Activated T-cell treated with anti-CD3 and anti-CD28 coated beads, Interleukin-2, amount 50 U/mL, for 72 hours (primary cell): Measurements from ENCODE around the gene MYLK. TPM values are rescaled to one million over a fixed set of nuclear protein-coding genes. Genes with fewer than 3 reads are reported as not detected.
A peak's percentile ranks its signal among the peaks of the same experiment; 100 is the strongest.
"Not testable (repeated sequence)": the region's sequence is repeated elsewhere in the genome, so short reads cannot be mapped to it uniquely, and the experiment has no call there.

Source experiments
- ATAC-seq, 2 donors: fragments of 150-1000 bp; cut with Tn5 transposase; replicated peaks in 1 of 2; 2 replicates each; pipeline ENCODE4 v1.10.0; 2021; ENCODE audit warnings: moderate library complexity in 2 of 2, mild to moderate bottlenecking in 1 of 2
- DNase-seq, 2 donors: peaks; one replicate each; pipeline ENCODE4 v3.0.0; 2021 to 2022; ENCODE audit warnings: mixed read lengths in 1 of 2
- H3K27ac Mint-ChIP-seq: one replicate; pipeline ENCODE4 v1.8.0; 2022; ENCODE audit warnings: mild to moderate bottlenecking, moderate library complexity, mixed read lengths
- H3K27me3 Mint-ChIP-seq: one replicate; pipeline ENCODE4 v1.8.0; 2022; ENCODE audit warnings: low read depth, mixed read lengths
- H3K36me3 Mint-ChIP-seq, 2 donors: one replicate each; pipeline ENCODE4 v1.8.0; 2022; ENCODE audit warnings: mixed read lengths in 2 of 2, mild to moderate bottlenecking in 1 of 2; ENCODE audit not compliant: insufficient read depth in 2 of 2
- H3K4me1 Mint-ChIP-seq: one replicate; pipeline ENCODE4 v1.8.0; 2022; ENCODE audit warnings: low read depth, mixed read lengths
- H3K4me3 Mint-ChIP-seq, 2 donors: one replicate each; pipeline ENCODE4 v1.8.0; 2022; ENCODE audit warnings: mild to moderate bottlenecking in 2 of 2, mixed read lengths in 2 of 2, moderate library complexity in 2 of 2
- H3K9me3 Mint-ChIP-seq, 2 donors: one replicate each; pipeline ENCODE4 v1.8.0; 2022; ENCODE audit warnings: mixed read lengths in 2 of 2
- total RNA-seq, 2 donors: library from RNA; stranded (reverse); gene quantifications; one replicate each; pipeline ENCODE4 v1.2.3, GENCODE V29; 2022

Gene MYLK
- total RNA-seq, 2 donors from 2014 or later: not detected

DNA sequence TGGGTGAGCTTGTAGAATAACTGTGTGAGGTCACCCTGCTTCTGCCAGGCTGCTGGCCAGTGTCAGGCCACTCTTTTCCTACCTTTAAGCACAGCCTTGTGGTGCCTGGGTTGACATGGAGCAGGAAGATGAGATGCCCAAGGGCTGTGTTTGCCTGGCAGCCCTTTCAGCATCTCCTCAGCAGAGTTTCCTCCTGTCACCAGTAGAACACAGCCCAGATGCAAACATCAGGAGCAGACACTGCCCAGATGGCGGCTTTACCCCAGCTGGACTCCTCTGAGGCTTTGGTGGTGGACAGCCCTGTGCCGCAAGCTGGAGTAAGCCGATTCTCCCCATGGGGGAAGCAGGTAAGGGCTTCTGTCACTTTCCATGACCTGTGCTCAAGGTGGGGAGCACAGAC is 180.5 kb downstream of the MYLK start:
- H3K9me3 Mint-ChIP-seq, DNase-seq, H3K36me3 Mint-ChIP-seq, ATAC-seq, H3K27me3 Mint-ChIP-seq, H3K4me1 Mint-ChIP-seq, H3K4me3 Mint-ChIP-seq, H3K27ac Mint-ChIP-seq: not testable (repeated sequence)

DNA sequence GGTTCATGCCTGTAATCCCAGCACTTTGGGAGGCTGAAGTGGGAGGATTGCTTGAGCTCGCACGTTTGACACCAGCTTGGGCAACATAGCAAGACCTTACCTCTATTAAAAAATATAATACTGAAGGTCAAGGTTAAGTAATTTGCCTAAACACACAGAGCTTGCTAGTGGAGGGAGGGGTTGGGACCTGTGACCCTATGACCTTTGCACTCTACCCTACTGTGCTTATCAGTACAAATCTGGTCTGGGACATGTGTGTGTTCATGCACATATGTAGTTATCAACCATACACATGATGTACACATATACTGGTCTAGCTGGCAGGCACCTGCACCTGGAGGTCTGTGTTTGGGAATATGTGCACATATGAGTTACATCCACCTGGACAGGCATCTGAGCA is 181.4 kb downstream of the MYLK start:
- Mint-ChIP-seq H3K27ac (no peak overlapping the region), H3K4me3 (no peak overlapping the region), H3K4me1 (no peaks in the 10 kb centered on the region), H3K9me3 (no peaks in the 10 kb centered on the region), H3K27me3 (no peaks in the 10 kb centered on the region), H3K36me3 (no peaks in the 10 kb centered on the region)
- ATAC-seq (no peak), DNase-seq (no peak)

DNA sequence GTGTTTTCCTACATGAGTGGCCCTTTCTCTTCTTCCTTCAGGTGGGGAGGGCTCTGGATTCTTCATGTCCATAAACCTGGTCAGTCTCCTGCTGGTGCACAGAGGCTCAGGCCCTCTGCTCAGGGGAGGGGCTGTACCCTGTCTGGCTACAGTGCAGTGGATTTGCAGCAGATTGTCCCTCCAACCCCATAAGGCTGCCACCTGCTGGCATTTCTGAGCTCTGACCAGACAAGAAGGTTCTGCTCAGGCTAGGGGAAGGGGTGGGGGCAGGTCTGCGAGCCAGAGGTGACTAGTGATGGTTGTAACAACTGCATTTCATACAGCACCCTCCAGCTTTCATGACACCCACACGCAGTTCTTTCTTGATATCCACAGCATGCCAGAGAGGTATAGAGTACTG is 182.1 kb downstream of the MYLK start:
- DNase-seq (peak; percentile 23 to 31), ATAC-seq (peak; percentile 40 to 53)
- H3K4me1 Mint-ChIP-seq, H3K36me3 Mint-ChIP-seq, H3K27ac Mint-ChIP-seq, H3K27me3 Mint-ChIP-seq, H3K4me3 Mint-ChIP-seq, H3K9me3 Mint-ChIP-seq: not testable (repeated sequence)

DNA sequence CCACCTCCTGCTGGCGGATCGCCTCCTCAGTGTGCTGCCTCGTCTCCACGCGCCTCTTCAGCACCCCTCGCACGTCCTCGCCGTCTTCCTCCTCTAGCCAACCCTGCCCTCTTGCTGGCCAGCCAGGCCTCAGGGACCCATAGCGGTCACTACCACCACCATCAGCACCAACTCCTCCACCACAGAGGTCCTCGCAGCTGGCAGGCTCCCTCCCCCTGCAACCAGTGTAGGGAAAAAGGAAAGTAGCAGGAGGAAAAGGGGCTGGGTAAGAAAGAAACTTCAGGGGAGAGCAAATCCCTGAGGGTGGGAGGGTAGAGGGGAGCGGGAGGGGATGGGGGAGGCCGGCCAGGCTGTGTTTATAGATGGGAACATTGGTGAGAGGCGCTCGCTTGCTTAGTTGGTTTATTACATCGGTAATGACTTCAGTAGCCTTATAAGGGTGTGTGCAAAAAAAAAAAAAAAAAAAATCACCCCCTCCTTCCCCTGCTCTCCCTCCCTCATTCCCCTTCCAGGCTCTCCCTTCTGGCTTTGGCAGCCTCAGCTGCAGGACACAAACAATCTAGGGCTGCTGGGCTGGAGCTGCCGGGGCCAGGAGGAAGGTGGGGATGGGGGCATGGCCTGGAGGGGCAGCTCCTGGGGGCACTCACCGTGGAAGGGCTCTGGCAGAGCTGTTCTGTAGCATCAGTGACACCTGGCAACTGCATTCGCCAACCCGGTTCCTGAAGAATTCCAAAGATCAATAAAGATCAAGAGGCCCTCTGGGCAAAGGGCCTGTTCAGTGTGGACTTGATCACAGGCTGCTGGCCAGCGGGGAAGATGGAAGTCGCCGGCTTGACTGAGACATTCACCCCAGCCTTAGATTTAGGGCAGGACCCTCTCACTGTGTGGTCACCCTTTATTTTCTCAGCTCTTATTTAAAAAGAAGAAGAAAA is 183.1 kb downstream of the MYLK start:
- Mint-ChIP-seq H3K4me1 (no peaks in the 10 kb centered on the region), H3K27me3 (no peaks in the 10 kb centered on the region), H3K9me3 (no peaks in the 10 kb centered on the region), H3K27ac (no peak overlapping the region), H3K4me3 (no peak overlapping the region), H3K36me3 (no peaks in the 10 kb centered on the region)
- no peak for DNase-seq
- no peak for ATAC-seq

- DNase-seq (no peak), ATAC-seq (no peak)
- Mint-ChIP-seq H3K4me1 (no peaks in the 10 kb centered on the region), H3K27me3 (no peaks in the 10 kb centered on the region), H3K27ac (no peak overlapping the region), H3K4me3 (no peak overlapping the region), H3K36me3 (no peaks in the 10 kb centered on the region), H3K9me3 (no peaks in the 10 kb centered on the region)
Observed at GRCh38 chr3:123698813-123699212, 185.3 kb downstream of the MYLK start.

DNA sequence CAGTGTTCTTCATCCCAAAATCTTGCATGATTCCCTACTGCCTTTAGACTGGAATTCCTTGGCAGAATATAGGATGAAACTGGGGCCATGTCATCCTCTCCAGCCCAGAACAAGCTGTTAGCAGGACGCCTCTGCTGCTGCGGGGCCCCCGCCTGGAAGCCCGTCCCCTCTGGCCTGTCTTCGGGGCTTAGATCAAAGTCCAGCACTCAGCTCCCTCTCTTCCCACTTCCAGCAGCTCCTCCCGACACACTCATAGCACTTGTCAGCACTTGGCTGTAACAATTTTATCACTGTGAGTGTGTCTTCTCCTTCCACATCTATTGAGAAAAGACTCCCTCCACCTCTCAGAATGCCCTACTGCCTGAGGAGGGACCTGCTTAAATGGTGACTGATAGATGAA is 187.3 kb downstream of the MYLK start:
- no peaks in the 10 kb centered on the region for H3K27me3 Mint-ChIP-seq
- H3K4me1 Mint-ChIP-seq: no peaks in the 10 kb centered on the region
- ATAC-seq (no peak), DNase-seq (no peak)
- no peak overlapping the region for H3K4me3 Mint-ChIP-seq
- H3K9me3 Mint-ChIP-seq: no peaks in the 10 kb centered on the region
- no peaks in the 10 kb centered on the region for H3K36me3 Mint-ChIP-seq
- H3K27ac Mint-ChIP-seq: no peak overlapping the region

DNA sequence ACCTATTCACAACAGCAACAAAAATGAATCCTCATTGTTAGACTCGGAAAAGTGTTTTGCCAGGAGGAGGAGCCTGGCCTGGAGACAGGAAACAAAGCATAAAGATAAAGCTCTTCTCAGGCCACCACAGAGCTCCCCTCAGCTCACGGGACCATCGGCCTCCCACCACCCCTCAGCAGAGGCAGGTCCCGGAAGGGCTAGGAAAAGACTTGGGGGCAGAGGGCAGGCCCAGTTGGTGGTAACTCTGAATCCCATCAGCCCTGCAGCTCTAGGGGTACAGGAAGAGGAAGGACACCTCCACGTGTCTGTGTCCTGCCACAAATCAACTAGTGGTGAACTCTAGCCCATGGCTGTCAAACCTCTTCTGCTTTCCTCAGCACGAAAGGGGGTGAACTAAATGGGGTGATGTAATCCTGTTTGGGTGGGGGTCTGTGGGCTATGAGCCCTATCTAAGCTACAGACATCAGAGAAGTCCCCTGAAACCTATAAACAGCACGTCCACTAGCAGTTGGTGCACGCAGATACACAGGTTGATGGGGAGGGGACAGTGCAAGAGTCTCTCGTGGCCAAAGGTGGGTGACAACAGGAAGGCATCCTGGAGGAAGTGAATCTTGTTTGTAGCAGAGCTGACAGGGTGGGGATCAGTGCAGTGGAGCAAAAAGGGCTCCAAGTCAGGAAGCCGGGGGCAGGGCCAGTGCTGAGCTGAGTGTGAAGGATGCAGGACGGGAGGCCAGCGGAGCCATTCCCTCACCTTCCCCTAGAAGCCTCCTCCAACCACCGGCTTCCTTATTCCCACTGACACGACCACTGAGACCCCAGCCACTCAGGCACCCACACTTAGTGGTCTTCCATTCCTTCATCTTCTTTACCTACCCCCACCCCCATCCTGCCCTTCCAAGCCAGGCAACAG is 188.1 kb downstream of the MYLK start:
- Mint-ChIP-seq H3K4me1 (no peaks in the 10 kb centered on the region), H3K36me3 (no peaks in the 10 kb centered on the region), H3K4me3 (no peak overlapping the region), H3K9me3 (no peaks in the 10 kb centered on the region), H3K27me3 (no peaks in the 10 kb centered on the region), H3K27ac (no peak overlapping the region)
- ATAC-seq: no peak
- DNase-seq: no peak

DNA sequence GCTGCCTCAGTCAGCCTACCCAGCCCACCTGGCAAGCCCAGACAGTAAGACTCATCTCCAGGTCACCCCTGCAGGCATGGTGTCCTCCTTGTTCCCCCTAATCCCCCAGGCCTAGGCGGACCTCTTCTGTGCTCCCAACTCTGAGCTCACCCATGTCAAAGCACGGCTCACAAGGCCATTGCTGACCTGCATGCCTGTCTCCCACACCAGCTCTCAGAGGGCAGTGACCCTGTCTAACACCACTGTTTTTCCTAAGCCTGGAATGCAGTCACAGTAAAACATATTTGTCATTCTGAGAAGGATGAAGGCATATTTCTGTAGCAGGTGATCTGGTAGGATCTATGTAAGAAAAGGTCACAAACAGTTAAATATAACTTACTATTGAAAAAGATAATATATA is 189.0 kb downstream of the MYLK start:
- H3K36me3 Mint-ChIP-seq: no peaks in the 10 kb centered on the region
- H3K4me3 Mint-ChIP-seq: no peak overlapping the region
- DNase-seq (no peak), ATAC-seq (no peak)
- no peak overlapping the region for H3K27ac Mint-ChIP-seq
- H3K4me1 Mint-ChIP-seq: no peaks in the 10 kb centered on the region
- no peaks in the 10 kb centered on the region for H3K9me3 Mint-ChIP-seq
- H3K27me3 Mint-ChIP-seq: no peaks in the 10 kb centered on the region

DNA sequence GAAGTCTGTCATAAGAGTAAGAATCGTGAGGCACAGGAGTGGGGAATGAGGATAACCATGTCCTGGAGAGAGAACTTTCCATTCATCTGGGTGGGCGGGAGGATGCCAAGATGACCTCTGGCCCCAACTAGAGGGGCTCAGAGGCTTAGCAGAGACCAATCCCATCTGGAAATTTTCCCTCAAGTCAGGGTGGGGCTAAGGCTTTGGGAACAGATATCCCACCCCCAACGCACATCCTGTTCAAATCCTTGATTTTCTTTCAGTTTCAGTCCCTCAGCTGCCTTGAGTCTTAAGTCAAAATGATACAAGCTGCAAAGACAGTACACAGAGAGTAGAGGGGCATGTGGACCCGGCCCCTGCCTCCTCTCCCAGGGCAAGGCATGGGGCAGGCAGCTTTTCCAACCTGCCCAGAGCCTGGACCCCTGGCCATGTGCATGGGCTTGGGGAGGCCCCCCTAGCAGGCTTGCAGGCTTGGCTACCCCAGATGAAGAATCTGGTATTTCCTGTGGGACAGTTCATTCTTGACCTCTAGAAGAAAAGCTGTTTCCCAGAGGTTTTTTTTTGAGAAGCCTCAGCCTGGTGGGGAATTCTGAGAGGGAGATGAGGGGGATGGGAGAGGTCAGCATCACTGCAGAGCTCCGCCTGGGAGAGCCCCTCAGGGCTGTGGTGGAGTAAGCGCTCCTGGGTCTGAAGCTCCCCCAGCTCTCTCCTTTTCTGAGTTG is 189.6 kb downstream of the MYLK start:
- ATAC-seq (no peak), DNase-seq (no peak)
- Mint-ChIP-seq H3K9me3 (no peaks in the 10 kb centered on the region), H3K4me1 (no peaks in the 10 kb centered on the region), H3K27me3 (no peaks in the 10 kb centered on the region), H3K4me3 (no peak overlapping the region), H3K36me3 (no peaks in the 10 kb centered on the region), H3K27ac (no peak overlapping the region)

DNA sequence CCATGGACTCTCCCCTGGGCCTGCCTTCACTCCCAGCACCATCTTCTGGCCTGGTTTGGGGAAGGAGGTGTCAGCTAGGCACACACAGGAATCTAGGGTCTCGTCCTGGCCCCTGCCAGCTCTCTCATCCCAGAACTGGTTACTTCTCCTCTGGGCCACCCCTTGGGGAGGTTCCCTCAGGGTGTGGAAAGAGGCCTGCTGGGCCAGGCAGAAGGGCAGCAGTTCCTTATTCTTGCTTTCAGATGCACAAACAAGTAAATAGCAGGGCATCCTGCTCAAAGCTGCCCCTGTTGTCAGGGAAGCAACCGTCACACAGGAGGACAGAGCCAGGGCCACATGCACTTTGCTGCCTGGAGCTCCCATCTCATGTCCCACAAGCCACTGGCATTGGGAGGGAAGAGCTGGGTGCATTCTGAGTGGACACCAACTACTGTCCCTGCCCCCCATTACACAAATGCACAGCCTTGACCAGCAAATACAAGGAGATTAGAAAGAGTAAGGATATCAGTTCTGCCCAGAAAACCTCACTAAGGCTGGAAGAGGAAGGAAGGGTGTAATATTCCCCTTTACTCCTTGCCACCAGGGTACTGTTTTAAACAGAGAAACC is 190.4 kb downstream of the MYLK start:
- H3K9me3 Mint-ChIP-seq: no peaks in the 10 kb centered on the region
- no peak overlapping the region for H3K27ac Mint-ChIP-seq
- ATAC-seq (no peak), DNase-seq (no peak)
- no peaks in the 10 kb centered on the region for H3K4me1 Mint-ChIP-seq
- no peak overlapping the region for H3K4me3 Mint-ChIP-seq
- no peaks in the 10 kb centered on the region for H3K36me3 Mint-ChIP-seq
- no peaks in the 10 kb centered on the region for H3K27me3 Mint-ChIP-seq

GRCh38 chr3:123692671-123693070 is 191.5 kb downstream of the MYLK start:
- H3K36me3 Mint-ChIP-seq: no peaks in the 10 kb centered on the region
- ATAC-seq: no peak

GRCh38 chr3:123692041-123692440 is 192.1 kb downstream of the MYLK start:
- Mint-ChIP-seq H3K36me3 (no peaks in the 10 kb centered on the region), H3K4me3 (no peak overlapping the region), H3K4me1 (no peaks in the 10 kb centered on the region), H3K27ac (no peak overlapping the region), H3K27me3 (no peaks in the 10 kb centered on the region), H3K9me3 (no peaks in the 10 kb centered on the region)
- ATAC-seq (no peak), DNase-seq (no peak)

More at GRCh38 chr3:123692671-123693070, 191.5 kb downstream of the MYLK start:
- no peak overlapping the region for H3K4me3 Mint-ChIP-seq
- no peaks in the 10 kb centered on the region for H3K4me1 Mint-ChIP-seq
- no peak overlapping the region for H3K27ac Mint-ChIP-seq
- no peaks in the 10 kb centered on the region for H3K9me3 Mint-ChIP-seq
- no peaks in the 10 kb centered on the region for H3K27me3 Mint-ChIP-seq
- no peak for DNase-seq
